ENCODE measurements around the gene MYL7.

Gene MYL7

GRCh38 chr7:44150466-44150832 lies 9.3 kb upstream of the MYL7 start:
- DNase-seq (ENCODE audit: low read depth), result no peak
- TF ChIP-seq, protein P1, sequence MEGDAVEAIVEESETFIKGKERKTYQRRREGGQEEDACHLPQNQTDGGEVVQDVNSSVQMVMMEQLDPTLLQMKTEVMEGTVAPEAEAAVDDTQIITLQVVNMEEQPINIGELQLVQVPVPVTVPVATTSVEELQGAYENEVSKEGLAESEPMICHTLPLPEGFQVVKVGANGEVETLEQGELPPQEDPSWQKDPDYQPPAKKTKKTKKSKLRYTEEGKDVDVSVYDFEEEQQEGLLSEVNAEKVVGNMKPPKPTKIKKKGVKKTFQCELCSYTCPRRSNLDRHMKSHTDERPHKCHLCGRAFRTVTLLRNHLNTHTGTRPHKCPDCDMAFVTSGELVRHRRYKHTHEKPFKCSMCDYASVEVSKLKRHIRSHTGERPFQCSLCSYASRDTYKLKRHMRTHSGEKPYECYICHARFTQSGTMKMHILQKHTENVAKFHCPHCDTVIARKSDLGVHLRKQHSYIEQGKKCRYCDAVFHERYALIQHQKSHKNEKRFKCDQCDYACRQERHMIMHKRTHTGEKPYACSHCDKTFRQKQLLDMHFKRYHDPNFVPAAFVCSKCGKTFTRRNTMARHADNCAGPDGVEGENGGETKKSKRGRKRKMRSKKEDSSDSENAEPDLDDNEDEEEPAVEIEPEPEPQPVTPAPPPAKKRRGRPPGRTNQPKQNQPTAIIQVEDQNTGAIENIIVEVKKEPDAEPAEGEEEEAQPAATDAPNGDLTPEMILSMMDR (conservative IDR thresholded peaks at IDR 0.05; ENCODE audit: low read depth, low read length), result no peak
- H3K4me3 ChIP-seq (ENCODE audit: low read length), result no peak overlapping the region

DNA sequence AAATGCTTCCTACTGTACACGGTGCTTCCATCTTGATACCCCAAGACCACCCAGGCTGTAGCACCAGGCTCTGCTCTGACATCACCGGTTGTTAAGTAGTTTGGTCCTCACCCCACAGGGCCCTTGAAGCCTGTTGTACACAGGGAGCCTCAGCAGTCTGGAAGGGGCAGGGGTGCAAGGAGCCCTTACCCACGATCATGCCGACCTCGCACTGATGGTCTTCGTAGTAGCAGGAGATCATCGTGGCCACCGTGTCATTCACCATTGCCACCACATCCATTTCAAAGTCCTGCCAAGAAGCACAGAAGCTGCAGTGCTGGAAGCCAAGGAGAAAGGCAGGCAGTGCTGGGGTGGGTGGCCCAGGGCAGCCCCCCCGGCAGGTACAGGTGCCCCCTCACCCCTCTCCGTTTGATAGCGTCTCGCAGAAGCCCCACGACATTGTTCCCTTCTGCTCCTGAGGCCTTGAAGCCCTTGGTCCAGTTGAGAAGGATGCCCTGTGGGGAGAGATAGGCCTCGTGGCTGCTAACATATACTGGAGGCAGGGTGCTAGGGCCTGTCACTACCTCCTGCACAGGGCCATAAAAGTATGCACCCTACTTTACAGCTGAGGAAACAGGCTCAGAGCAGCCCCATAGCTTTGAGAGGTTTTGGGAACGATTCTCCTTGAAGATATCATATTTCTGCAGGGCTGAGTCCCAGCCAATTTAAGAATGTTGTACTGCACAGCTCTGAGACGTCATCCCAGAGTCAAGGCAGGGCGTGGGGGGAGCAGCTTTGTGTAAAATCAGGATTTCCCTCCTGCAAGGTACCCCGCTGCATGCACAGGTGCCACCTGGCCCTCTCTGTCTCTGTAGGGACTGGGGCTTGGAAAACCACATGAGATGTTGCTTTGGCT lies 8.7 kb upstream of the MYL7 start:
- H3K4me3 ChIP-seq (ENCODE audit: low read length), result no peak overlapping the region
- no peak for DNase-seq (ENCODE audit: low read depth)
- TF ChIP-seq, protein P1 (conservative IDR thresholded peaks at IDR 0.05; ENCODE audit: low read depth, low read length), result no peak

GRCh38 chr7:44148961-44149536 lies 7.9 kb upstream of the MYL7 start:
- no peak overlapping the region for H3K4me3 ChIP-seq (ENCODE audit: low read length)
- no peak for DNase-seq (ENCODE audit: low read depth)
- TF ChIP-seq, protein P1 (conservative IDR thresholded peaks at IDR 0.05; ENCODE audit: low read depth, low read length), result no peak

DNA sequence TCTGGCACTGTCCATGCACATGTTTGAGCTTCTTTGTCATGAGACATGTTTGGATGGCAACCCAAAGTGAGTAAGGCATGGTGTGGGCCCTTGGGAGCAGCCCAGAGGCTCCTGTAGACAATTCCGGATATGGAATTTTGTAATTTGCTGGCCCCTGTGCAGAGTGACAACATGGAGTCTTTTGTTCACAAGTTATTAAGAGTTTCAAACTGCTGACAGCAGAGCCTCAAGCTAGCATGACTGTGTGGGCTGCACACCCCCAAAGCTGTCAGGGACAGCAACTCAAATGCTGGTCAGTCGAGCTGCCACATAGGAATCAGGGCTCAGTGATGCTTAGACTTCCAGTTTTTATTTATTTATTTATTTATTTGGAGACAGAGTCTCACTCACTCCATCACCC lies 7.0 kb upstream of the MYL7 start:
- TF ChIP-seq, protein P1 (conservative IDR thresholded peaks at IDR 0.05; ENCODE audit: low read depth, low read length), result no peak
- no peak for DNase-seq (ENCODE audit: low read depth)
- H3K4me3 ChIP-seq (ENCODE audit: low read length), result no peak overlapping the region

GRCh38 chr7:44147026-44147991 lies 6.2 kb upstream of the MYL7 start:
- no peak for DNase-seq (ENCODE audit: low read depth)
- no peak overlapping the region for H3K4me3 ChIP-seq (ENCODE audit: low read length)
- TF ChIP-seq, protein P1 (conservative IDR thresholded peaks at IDR 0.05; ENCODE audit: low read depth, low read length), result no peak

GRCh38 chr7:44145969-44146911 lies 5.1 kb upstream of the MYL7 start:
- peak overlapping the region; percentile 51 for H3K4me3 ChIP-seq (ENCODE audit: low read length)
- TF ChIP-seq, protein P1 (conservative IDR thresholded peaks at IDR 0.05; ENCODE audit: low read depth, low read length), result no peak
- no peak for DNase-seq (ENCODE audit: low read depth)
